HG03025 (cell line): ENCODE results near the gene KMT2B.

Source experiments
- ATAC-seq: cut with Tn5 transposase; IDR thresholded peaks from one replicate; pipeline ENCODE4 v1.9.1; 2021; ENCODE audit warnings: mild to moderate bottlenecking, moderate library complexity; ENCODE audit not compliant: unreplicated experiment, low FRiP score

The KMT2B gene

DNA sequence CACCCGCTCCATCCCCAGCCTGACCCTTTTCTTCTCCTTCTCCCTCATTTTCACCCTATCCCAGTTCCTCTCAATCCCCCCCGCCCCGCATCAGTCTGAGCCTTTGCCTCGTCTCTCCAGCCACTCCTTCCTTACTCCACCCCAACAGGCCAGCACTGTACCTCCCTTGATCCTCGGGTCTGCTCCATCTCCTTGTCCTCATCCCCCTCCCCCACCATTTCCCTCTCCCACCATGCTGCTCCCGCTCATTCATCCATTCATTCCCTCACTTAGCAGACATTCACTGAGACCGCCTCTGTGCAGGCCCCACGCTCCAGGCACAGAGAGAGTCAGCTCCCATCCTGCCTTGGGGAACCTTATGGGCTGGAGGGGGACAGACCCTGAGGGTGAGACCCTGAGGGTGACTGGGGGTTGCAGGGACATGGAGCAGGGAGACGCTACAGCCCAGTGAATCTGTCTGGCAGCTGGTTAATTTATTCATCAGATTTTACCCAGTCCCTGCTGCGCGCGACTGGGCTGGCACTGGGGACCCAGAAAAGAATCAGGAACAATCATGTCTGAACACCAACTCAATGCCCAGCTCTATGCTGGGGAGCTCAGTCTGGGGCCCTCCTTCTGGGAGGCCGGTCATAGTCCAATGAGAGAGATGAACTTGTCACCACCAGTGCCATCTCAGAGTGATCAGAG is 58.4 kb downstream of the KMT2B start:
- no peak for ATAC-seq

- ATAC-seq, result no peak
Observed at GRCh38 chr19:35777086-35777841, 59.5 kb downstream of the KMT2B start.

DNA sequence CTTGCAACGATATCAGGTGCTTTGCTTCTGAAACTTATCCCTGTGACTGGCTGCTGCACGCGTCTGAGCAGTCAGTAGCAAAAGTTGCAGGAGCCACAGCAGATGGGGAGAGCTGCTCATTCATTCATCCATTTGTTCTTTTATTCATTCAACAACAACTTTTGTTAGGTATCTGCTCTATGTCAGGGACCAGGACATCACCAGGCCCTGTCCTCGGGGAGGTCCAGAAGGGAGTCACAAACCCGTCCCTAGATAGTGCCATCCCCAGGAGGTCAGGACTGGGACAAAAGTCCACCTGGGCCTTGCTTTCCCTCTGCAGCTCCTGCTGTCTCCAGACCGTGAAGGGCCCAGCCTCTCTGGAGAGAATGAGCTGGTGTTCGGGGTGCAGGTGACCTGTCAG is 60.2 kb downstream of the KMT2B start:
- ATAC-seq, result no peak

DNA sequence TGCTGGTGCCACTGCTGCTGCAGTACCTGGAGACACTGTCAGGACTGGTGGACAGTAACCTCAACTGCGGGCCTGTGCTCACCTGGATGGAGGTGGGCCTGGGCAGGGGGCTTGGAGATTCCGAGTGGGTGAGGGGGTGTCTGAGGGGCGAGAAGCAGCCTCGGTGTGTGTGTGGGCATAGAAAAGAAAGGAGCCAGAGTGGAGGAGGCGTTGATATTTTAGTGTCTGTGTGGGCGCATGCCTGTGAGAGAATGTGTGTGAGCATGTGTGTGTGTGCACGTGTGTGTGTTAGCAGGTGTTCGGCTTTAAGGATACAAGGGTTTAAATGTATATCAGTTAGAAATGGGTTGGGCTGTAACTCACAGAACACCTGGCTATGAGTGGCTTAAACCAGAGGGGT is 61.2 kb downstream of the KMT2B start:
- no peak for ATAC-seq

- no peak for ATAC-seq
Observed at GRCh38 chr19:35780058-35780457, 62.3 kb downstream of the KMT2B start.

GRCh38 chr19:35780717-35781116 is 62.9 kb downstream of the KMT2B start:
- no peak for ATAC-seq

- ATAC-seq, result no peak
Observed at GRCh38 chr19:35781650-35782049, 63.8 kb downstream of the KMT2B start.

DNA sequence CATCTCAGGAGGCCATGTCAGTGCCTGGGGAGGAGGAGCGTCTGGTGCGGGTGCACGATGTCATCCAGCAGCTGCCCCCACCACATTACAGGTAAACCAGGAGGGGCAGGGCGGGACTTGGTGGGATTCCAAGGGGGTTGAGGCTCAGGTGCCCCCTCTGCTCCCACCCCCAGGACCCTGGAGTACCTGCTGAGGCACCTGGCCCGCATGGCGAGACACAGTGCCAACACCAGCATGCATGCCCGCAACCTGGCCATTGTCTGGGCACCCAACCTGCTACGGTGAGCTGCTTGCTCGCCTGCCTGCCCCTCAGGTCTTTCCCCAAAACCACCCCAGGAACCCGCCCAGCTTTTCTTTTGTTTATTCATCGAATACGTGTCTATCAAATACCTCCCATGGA is 64.8 kb downstream of the KMT2B start:
- no peak for ATAC-seq

- no peak for ATAC-seq
Observed at GRCh38 chr19:35783469-35784434, 65.9 kb downstream of the KMT2B start.

GRCh38 chr19:35784503-35785338 is 66.9 kb downstream of the KMT2B start:
- ATAC-seq, result no peak

DNA sequence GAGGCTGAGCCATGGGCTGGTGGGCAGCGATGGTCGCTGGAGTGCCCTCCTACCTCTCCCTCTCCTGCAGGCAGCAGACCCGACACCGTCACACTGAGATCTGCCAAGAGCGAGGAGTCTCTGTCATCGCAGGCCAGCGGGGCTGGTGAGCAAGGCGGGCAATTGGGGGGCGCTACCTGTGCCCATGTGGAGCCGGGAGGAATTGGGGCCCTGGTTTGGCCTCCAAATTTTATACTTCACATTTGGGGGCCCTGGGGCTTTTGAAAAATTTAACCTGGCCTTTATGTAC is 67.5 kb downstream of the KMT2B start:
- ATAC-seq, result no peak

DNA sequence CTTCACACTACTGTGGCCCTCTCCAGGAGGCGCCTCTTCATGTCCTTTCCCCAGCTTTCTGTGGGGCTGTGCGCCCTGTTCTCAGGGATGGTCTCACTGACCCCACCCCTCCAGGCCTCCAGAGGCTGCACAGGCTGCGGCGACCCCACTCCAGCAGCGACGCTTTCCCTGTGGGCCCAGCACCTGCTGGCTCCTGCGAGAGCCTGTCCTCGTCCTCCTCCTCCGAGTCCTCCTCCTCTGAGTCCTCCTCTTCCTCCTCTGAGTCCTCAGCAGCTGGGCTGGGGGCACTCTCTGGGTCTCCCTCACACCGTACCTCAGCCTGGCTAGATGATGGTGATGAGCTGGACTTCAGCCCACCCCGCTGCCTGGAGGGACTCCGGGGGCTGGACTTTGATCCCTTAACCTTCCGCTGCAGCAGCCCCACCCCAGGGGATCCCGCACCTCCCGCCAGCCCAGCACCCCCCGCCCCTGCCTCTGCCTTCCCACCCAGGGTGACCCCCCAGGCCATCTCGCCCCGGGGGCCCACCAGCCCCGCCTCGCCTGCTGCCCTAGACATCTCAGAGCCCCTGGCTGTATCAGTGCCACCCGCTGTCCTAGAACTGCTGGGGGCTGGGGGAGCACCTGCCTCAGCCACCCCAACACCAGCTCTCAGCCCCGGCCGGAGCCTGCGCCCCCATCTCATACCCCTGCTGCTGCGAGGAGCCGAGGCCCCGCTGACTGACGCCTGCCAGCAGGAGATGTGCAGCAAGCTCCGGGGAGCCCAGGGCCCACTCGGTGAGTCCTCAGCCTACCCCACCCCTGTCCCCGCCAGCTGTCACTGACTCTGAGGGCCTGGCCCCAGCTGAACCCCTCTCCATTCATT is 68.7 kb downstream of the KMT2B start:
- ATAC-seq, result no peak

- ATAC-seq, result no peak
Observed at GRCh38 chr19:35787227-35787799, 69.5 kb downstream of the KMT2B start.
